Testis (tissue), 2 donors: ENCODE results near the gene NGLY1.

ENCODE experiments used
- CTCF ChIP-seq, 3 experiments: fragments of 450-650 bp in 2 of 3; fragments of 200-600 bp in 1 of 3; sonication (generic) in 1 of 3; IDR thresholded peaks; one replicate each; pipeline ENCODE4 v1.5.1; 2016 to 2019; ENCODE audit warnings: antibody characterized with exemption in 3 of 3, mild to moderate bottlenecking in 2 of 3, moderate library complexity in 1 of 3
- POLR2A ChIP-seq: fragments of 450-650 bp; IDR thresholded peaks from one replicate; pipeline ENCODE4 v1.6.1; 2017; ENCODE audit warnings: antibody characterized with exemption, mild to moderate bottlenecking, moderate library complexity

DNA sequence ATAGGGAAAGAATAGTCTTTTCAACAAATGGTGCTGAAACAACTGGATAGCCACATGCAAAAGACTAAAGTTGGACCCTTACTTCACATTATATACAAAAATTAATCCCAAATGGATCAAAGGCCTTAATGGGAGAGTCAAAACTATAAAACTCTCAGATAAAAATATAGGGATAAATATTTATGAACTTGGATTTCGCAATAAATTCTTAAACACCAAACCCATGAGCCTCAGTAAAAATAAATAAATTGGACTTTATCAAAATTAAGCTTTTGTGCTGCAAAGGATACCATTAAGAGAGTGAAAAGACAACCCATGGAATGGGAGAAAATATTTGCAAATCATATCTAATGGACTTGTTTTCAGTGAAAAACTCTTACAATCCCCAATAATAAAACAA lies 99.8 kb downstream of the NGLY1 start:
- TF ChIP-seq CTCF (IDR thresholded peaks at IDR 0.05): no peak
- TF ChIP-seq POLR2A: no peak
